ENCODE measurements around the gene ATL2.

ATL2 gene

DNA sequence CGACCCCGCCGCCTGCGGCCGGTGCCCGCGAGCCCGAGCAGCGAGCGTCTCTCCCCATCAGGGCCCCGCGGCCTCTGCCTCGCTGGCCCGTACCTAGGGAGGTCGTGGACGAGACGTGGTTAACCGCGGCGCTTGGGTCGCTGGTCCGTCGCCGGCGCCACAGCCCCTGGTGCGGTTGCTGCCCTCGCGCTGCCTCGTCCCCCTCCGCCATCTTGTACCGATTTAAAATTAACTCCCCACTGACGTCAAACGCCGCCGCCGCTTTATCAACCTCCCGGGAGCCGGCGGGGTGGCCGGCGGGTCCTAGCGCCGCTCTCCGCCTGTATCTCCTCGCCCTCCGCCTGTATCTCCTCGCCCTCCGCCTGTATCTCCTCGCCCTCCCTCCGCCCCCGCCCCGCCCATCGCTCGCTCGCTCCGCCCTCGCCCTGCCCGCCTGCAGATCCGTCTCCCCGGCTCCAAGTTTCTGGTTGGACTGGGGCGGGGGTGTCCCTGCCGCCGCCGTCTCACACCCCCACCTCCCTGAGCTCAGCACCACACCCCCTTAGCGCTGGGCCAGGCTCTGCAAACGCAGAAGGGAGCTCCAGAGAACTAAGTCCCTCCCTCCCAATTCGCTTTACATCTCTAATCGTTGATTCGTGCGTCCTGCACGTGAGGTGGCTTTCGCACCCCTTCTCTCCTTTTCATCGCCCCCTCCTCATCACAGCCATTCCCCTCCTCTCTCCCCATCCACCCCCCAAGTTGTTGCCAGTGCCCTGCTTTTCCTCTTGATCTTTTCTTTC lies at the start of gene ATL2:
Gene ATL2, minus strand, starts transcription at position 224 of the 779 bp plus-strand sequence. Its CDS starts 13 bp downstream, at position 211.
- Histone ChIP-seq H3K27me3 (ENCODE audit: insufficient read depth, low read depth, severe bottlenecking) (no peaks in the 10 kb centered on the region), H3K4me3 (ENCODE audit: low read depth, low read length) (peak within 1 kb of the TSS; percentile 74), H3K27ac (peak within 1 kb of the TSS; percentile 97), H3K36me3 (peaks cover 21% of the 10 kb centered on the region), H3K9me3 (ENCODE audit: severe bottlenecking) (no peaks in the 10 kb centered on the region)
- peak; percentile 99 for DNase-seq
- TF ChIP-seq, protein P1, sequence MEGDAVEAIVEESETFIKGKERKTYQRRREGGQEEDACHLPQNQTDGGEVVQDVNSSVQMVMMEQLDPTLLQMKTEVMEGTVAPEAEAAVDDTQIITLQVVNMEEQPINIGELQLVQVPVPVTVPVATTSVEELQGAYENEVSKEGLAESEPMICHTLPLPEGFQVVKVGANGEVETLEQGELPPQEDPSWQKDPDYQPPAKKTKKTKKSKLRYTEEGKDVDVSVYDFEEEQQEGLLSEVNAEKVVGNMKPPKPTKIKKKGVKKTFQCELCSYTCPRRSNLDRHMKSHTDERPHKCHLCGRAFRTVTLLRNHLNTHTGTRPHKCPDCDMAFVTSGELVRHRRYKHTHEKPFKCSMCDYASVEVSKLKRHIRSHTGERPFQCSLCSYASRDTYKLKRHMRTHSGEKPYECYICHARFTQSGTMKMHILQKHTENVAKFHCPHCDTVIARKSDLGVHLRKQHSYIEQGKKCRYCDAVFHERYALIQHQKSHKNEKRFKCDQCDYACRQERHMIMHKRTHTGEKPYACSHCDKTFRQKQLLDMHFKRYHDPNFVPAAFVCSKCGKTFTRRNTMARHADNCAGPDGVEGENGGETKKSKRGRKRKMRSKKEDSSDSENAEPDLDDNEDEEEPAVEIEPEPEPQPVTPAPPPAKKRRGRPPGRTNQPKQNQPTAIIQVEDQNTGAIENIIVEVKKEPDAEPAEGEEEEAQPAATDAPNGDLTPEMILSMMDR (IDR thresholded peaks at IDR 0.05; ENCODE audit: low read depth, low read length): no peak

DNA sequence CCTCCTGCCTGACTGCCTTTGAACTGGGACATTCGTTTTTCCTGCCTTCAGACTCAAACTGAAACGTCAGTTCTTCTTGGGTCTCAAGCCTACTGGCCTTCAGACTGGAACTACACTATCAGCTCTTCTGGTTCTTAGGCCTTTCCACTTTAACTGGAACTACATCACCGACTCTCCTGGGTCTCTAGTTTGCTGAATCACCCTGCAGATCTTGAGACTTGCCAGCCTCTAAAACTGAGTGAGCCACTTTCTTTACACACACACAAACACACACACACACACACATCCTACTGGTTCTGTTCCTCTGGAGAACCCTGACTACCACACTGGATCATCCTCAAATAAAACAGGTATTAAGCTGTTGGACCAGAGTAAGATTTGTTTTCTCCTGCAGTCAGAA lies 46.7 kb upstream of the ATL2 start:
- no peak overlapping the region for H3K27ac ChIP-seq
- TF ChIP-seq, protein P1 (IDR thresholded peaks at IDR 0.05; ENCODE audit: low read depth, low read length): no peak

DNA sequence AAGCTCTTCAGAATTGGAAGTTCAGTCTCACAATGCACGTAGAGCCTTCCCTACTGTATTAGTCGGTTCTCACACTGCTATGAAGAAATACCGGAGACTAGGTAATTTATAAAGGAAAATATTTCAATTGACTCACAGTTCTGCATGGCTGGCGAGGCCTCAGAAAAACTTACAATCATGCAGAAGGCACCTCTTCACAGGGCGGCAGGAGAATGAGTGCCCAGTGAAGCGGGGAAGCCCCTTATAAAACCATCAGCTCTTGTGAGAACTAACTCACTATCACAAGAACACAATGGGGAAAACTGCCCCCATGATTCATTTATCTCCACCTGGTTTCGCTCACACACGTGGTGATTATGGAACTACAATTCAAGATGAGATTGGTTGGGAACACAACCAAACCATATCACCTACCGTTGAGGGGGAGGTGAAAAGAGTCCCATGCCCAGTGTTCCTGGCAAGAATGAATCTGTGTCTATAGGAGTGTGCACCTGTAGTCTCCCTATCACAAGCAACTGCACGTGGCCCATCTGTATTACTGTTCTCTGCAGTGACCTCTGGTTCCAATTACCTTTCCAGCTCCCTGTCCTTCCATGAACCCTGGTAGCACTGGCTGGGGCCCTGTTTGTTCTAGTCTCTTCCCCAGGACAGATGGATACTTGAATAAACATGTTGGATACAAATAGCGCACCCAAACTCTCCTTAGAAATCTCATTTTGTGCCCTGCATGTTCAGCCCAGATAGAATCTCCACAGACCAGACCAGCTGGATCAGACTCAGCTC lies 44.4 kb upstream of the ATL2 start:
- no peaks in the 10 kb centered on the region for H3K27me3 ChIP-seq (ENCODE audit: insufficient read depth, low read depth, severe bottlenecking)
- no peak for DNase-seq
- no peak overlapping the region for H3K4me3 ChIP-seq (ENCODE audit: low read depth, low read length)
- no peaks in the 10 kb centered on the region for H3K36me3 ChIP-seq
- no peak overlapping the region for H3K27ac ChIP-seq
- H3K9me3 ChIP-seq (ENCODE audit: severe bottlenecking): no peaks in the 10 kb centered on the region
- TF ChIP-seq, protein P1 (IDR thresholded peaks at IDR 0.05; ENCODE audit: low read depth, low read length): no peak

More for the DNA sequence above, 46.7 kb upstream of the ATL2 start:
- no peak for DNase-seq
- no peaks in the 10 kb centered on the region for H3K36me3 ChIP-seq
- no peaks in the 10 kb centered on the region for H3K9me3 ChIP-seq (ENCODE audit: severe bottlenecking)
- no peak overlapping the region for H3K4me3 ChIP-seq (ENCODE audit: low read depth, low read length)
- H3K27me3 ChIP-seq (ENCODE audit: insufficient read depth, low read depth, severe bottlenecking): no peaks in the 10 kb centered on the region

DNA sequence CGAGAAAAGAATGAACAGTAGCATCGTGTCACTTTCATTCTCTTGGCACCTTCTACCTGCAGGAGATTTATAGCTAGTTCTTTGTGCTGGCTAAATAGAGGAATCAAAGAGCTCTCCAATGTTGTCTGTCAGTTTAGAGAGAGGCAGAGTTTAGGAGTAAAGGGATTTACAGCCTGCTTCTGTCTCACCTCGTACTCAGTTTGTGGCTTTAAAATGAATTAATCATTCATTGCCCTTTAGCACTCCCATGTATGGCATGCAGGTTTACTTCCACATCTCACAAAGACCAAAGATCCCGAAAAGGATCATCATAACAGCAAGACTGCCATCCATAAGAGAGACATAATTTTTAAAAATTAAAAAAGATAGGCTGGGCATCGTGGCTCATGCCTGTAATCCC lies 42.4 kb upstream of the ATL2 start:
- Histone ChIP-seq H3K9me3 (ENCODE audit: severe bottlenecking) (no peaks in the 10 kb centered on the region), H3K36me3 (no peaks in the 10 kb centered on the region), H3K27ac (no peak overlapping the region), H3K27me3 (ENCODE audit: insufficient read depth, low read depth, severe bottlenecking) (no peaks in the 10 kb centered on the region), H3K4me3 (ENCODE audit: low read depth, low read length) (no peak overlapping the region)
- DNase-seq: no peak
- TF ChIP-seq, protein P1 (IDR thresholded peaks at IDR 0.05; ENCODE audit: low read depth, low read length): no peak

DNA sequence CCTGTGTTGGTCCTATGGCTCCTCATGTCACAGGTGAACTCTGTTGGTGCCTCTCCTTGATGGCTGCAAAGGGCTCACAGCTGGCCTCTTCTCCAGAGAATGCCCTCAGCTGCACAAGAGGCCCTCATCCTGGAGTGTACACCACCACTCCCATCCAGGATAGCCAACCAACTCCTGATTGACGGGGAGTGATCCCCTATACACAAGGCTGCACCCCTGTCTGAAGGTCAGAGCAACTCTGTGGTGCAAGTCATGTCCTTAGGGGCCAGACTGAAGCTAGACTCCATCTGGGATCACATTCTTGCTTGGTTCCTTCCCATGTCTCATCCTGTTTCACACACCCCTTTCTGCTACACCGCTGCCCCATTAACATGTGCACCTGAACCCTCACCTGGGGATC lies 41.7 kb upstream of the ATL2 start:
- Histone ChIP-seq H3K4me3 (ENCODE audit: low read depth, low read length) (no peak overlapping the region), H3K27me3 (ENCODE audit: insufficient read depth, low read depth, severe bottlenecking) (no peaks in the 10 kb centered on the region), H3K27ac (no peak overlapping the region), H3K9me3 (ENCODE audit: severe bottlenecking) (no peaks in the 10 kb centered on the region), H3K36me3 (no peaks in the 10 kb centered on the region)
- no peak for DNase-seq
- TF ChIP-seq, protein P1 (IDR thresholded peaks at IDR 0.05; ENCODE audit: low read depth, low read length): no peak

Measured in WERI-Rb-1 (cell line).